Smooth muscle cell of the brain vasculature (primary cell): Measurements from ENCODE around the gene NODAL.

ENCODE experiments used
- DNase-seq: peaks from one replicate; pipeline ENCODE4 v3.0.0-alpha.2; 2012; ENCODE audit warnings: low read depth, low spot score

NODAL gene

GRCh38 chr10:70432561-70433263 is 8.8 kb downstream of the NODAL start:
- DNase-seq, result no peak

GRCh38 chr10:70432101-70432500 is 9.4 kb downstream of the NODAL start:
- DNase-seq, result no peak

GRCh38 chr10:70430493-70431445 is 10.7 kb downstream of the NODAL start:
- no peak for DNase-seq

- DNase-seq, result no peak
These were observed 14.7 kb downstream of the NODAL start for GRCh38 chr10:70426823-70427222.

GRCh38 chr10:70425096-70425495 is 16.4 kb downstream of the NODAL start:
- no peak for DNase-seq

GRCh38 chr10:70424320-70424719 is 17.2 kb downstream of the NODAL start:
- DNase-seq, result no peak

- DNase-seq, result no peak
These were observed 22.8 kb downstream of the NODAL start for GRCh38 chr10:70418713-70419112.

GRCh38 chr10:70418229-70418628 is 23.3 kb downstream of the NODAL start:
- DNase-seq, result no peak

GRCh38 chr10:70417568-70417967 is 23.9 kb downstream of the NODAL start:
- DNase-seq, result no peak

- DNase-seq, result no peak
These were observed 29.1 kb downstream of the NODAL start for GRCh38 chr10:70412356-70412755.

GRCh38 chr10:70410608-70411007 is 30.9 kb downstream of the NODAL start:
- no peak for DNase-seq

GRCh38 chr10:70409772-70410171 is 31.7 kb downstream of the NODAL start:
- DNase-seq, result no peak

- no peak for DNase-seq
These were observed 36.2 kb downstream of the NODAL start for GRCh38 chr10:70405037-70405824.

GRCh38 chr10:70404787-70405036 is 36.8 kb downstream of the NODAL start:
- DNase-seq, result no peak

- no peak for DNase-seq
These were observed 37.3 kb downstream of the NODAL start, which contains the start of gene EIF4EBP2 for GRCh38 chr10:70404036-70404786. Gene EIF4EBP2 (plus strand): TSS chr10:70404145. CDS start chr10:70404402, 257 bp downstream.

GRCh38 chr10:70403483-70404035 is 37.9 kb downstream of the NODAL start:
- peak; percentile 89 for DNase-seq

GRCh38 chr10:70399177-70399576 is 42.3 kb downstream of the NODAL start:
- DNase-seq, result no peak

- DNase-seq, result no peak
These were observed 45.3 kb downstream of the NODAL start for GRCh38 chr10:70396140-70396539.

GRCh38 chr10:70391654-70392053 is 49.8 kb downstream of the NODAL start:
- no peak for DNase-seq
